A549 (cell line): ENCODE results near the gene DNMT1.

ENCODE experiments used
- CTCF ChIP-seq: fragments of >200 bp; sonication (Bioruptor Twin); formaldehyde crosslinking; IDR thresholded peaks from 3 replicates; pipeline ENCODE4 v1.5.1; 2016
- EHMT2 ChIP-seq: fragments of 200-600 bp; sonication (generic); IDR thresholded peaks from 2 replicates; pipeline ENCODE4 v1.6.1; 2016; ENCODE audit warnings: antibody characterized with exemption, low read depth, mild to moderate bottlenecking, moderate library complexity
- KDM1A ChIP-seq: fragments of 200-600 bp; sonication (generic); IDR thresholded peaks from 2 replicates; pipeline ENCODE4 v1.6.1; 2016; ENCODE audit warnings: low read depth, mild to moderate bottlenecking
- KDM5A ChIP-seq: fragments of 200-600 bp; sonication (generic); IDR thresholded peaks from 2 replicates; pipeline ENCODE4 v1.6.1; 2016; ENCODE audit warnings: antibody characterized with exemption, mild to moderate bottlenecking
- MAX ChIP-seq: IDR thresholded peaks from 2 replicates; pipeline ENCODE4 v1.6.1; 2012
- POLR2A ChIP-seq: IDR thresholded peaks from 2 replicates; pipeline ENCODE4 v1.6.1; 2012; ENCODE audit warnings: mild to moderate bottlenecking, low read length
- REST ChIP-seq: fragments of 200-600 bp; sonication (generic); IDR thresholded peaks from 2 replicates; pipeline ENCODE4 v1.6.1; 2016; ENCODE audit warnings: antibody characterized with exemption, mild to moderate bottlenecking, moderate library complexity
- RFX5 ChIP-seq: fragments of 450-650 bp; IDR thresholded peaks from 2 replicates; pipeline ENCODE4 v1.7.1; 2014; ENCODE audit warnings: antibody characterized with exemption, mild to moderate bottlenecking, moderate library complexity
- RNF2 ChIP-seq: fragments of 200-600 bp; sonication (generic); IDR thresholded peaks from 2 replicates; pipeline ENCODE4 v1.6.1; 2016; ENCODE audit warnings: low read depth, mild to moderate bottlenecking, antibody characterized with exemption, moderate library complexity, borderline replicate concordance
- SREBF2 ChIP-seq: fragments of 450-650 bp; IDR thresholded peaks from 2 replicates; pipeline ENCODE4 v1.6.1; 2014; ENCODE audit warnings: mild to moderate bottlenecking, moderate library complexity

- TF ChIP-seq CTCF (no peak), EHMT2 (no peak), RFX5 (no peak), KDM1A (no peak), SREBF2 (no peak), REST (no peak), POLR2A (no peak), MAX (no peak), RNF2 (no peak), KDM5A (no peak)
Measured at GRCh38 chr19:10206226-10206885, 11.6 kb upstream of the DNMT1 start.
